Trophoblast cell (in vitro differentiated cells and primary cell): Measurements from ENCODE around the gene NRP2.

Experiments
- DNase-seq, 2 donors: peaks; one replicate each; pipeline ENCODE4 v3.0.0-alpha.2; 2016
- H2AFZ ChIP-seq: 2 replicates; pipeline ENCODE4 v1.6.1; 2013; ENCODE audit warnings: low read length, moderate library complexity, mild to moderate bottlenecking; ENCODE audit not compliant: insufficient read depth, poor library complexity
- H2AK5ac ChIP-seq: 2 replicates; pipeline ENCODE4 v1.6.1; 2013; ENCODE audit warnings: mild to moderate bottlenecking, low read length
- H2BK120ac ChIP-seq: 2 replicates; pipeline ENCODE4 v1.6.1; 2013; ENCODE audit warnings: low read length, mild to moderate bottlenecking, moderate library complexity; ENCODE audit not compliant: insufficient read depth, poor library complexity
- H2BK12ac ChIP-seq: 2 replicates; pipeline ENCODE4 v1.6.1; 2013; ENCODE audit warnings: mild to moderate bottlenecking, low read length, moderate library complexity
- H2BK5ac ChIP-seq: 2 replicates; pipeline ENCODE4 v1.6.1; 2013; ENCODE audit warnings: low read length, low read depth, moderate library complexity, mild to moderate bottlenecking; ENCODE audit not compliant: poor library complexity
- H3K14ac ChIP-seq: 2 replicates; pipeline ENCODE4 v1.6.1; 2013; ENCODE audit warnings: mild to moderate bottlenecking, low read length
- H3K18ac ChIP-seq: 2 replicates; pipeline ENCODE4 v1.6.1; 2013; ENCODE audit warnings: mild to moderate bottlenecking, low read length
- H3K23ac ChIP-seq: 2 replicates; pipeline ENCODE4 v1.6.1; 2013; ENCODE audit warnings: low read length
- H3K27ac ChIP-seq: 2 replicates; pipeline ENCODE4 v1.5.1; 2013; ENCODE audit warnings: low read depth, mild to moderate bottlenecking, inconsistent platforms, low read length, moderate library complexity
- H3K27me3 ChIP-seq: 2 replicates; pipeline ENCODE4 v1.6.1; 2013; ENCODE audit warnings: inconsistent platforms, mild to moderate bottlenecking, low read length, moderate library complexity; ENCODE audit not compliant: insufficient read depth
- H3K36me3 ChIP-seq, 2 experiments: 1 replicate in 1 of 2; 2 replicates in 1 of 2; pipeline ENCODE4 v1.6.1; 2013; ENCODE audit warnings: low read length in 2 of 2, mild to moderate bottlenecking in 2 of 2, moderate library complexity in 1 of 2; ENCODE audit not compliant: insufficient read depth in 2 of 2, control insufficient read depth in 1 of 2
- H3K4ac ChIP-seq: 2 replicates; pipeline ENCODE4 v1.6.1; 2013; ENCODE audit warnings: low read depth, mild to moderate bottlenecking, low read length, moderate library complexity
- H3K4me1 ChIP-seq, 2 experiments: 1 replicate in 1 of 2; 2 replicates in 1 of 2; pipeline ENCODE4 v1.6.1; 2013; ENCODE audit warnings: low read length in 2 of 2, mild to moderate bottlenecking in 2 of 2, moderate library complexity in 1 of 2; ENCODE audit not compliant: insufficient read depth in 2 of 2, control insufficient read depth in 1 of 2
- H3K4me2 ChIP-seq: 2 replicates; pipeline ENCODE4 v1.6.1; 2013; ENCODE audit warnings: inconsistent platforms, mild to moderate bottlenecking, low read length, moderate library complexity
- H3K4me3 ChIP-seq: 2 replicates; pipeline ENCODE4 v1.5.1; 2013; ENCODE audit warnings: mild to moderate bottlenecking, low read depth, low read length, inconsistent platforms
- H3K79me1 ChIP-seq: one replicate; pipeline ENCODE4 v1.6.1; 2013; ENCODE audit warnings: low read length
- H3K79me2 ChIP-seq: 2 replicates; pipeline ENCODE4 v1.6.1; 2013; ENCODE audit warnings: low read length, mild to moderate bottlenecking; ENCODE audit not compliant: control insufficient read depth, insufficient read depth, poor library complexity
- H3K9ac ChIP-seq: 2 replicates; pipeline ENCODE4 v1.6.1; 2013; ENCODE audit warnings: mild to moderate bottlenecking, low read length
- H3K9me3 ChIP-seq: 2 replicates; pipeline ENCODE4 v1.6.1; 2013; ENCODE audit warnings: low read depth, mild to moderate bottlenecking, control low read depth, inconsistent platforms, low read length; ENCODE audit not compliant: insufficient read depth
- H4K12ac ChIP-seq: 2 replicates; pipeline ENCODE4 v1.6.1; 2013; ENCODE audit warnings: low read depth, mild to moderate bottlenecking, low read length, moderate library complexity
- H4K8ac ChIP-seq: 2 replicates; pipeline ENCODE4 v1.6.1; 2013; ENCODE audit warnings: low read depth, mild to moderate bottlenecking, low read length, moderate library complexity
- H4K91ac ChIP-seq: one replicate; pipeline ENCODE4 v1.6.1; 2013; ENCODE audit warnings: low read depth, mild to moderate bottlenecking, low read length, moderate library complexity
- WGBS: extraction: QIAGEN DNeasy Blood & Tissue Kit; methylation state at CpG from one replicate; pipeline ENCODE4 v1.1.7; 2013; ENCODE audit warnings: missing lambda C conversion rate; ENCODE audit not compliant: insufficient read length, insufficient coverage; ENCODE audit errors: extremely low coverage; 5-methylcytosine and 5-hydroxymethylcytosine counted together

NRP2 gene

DNA sequence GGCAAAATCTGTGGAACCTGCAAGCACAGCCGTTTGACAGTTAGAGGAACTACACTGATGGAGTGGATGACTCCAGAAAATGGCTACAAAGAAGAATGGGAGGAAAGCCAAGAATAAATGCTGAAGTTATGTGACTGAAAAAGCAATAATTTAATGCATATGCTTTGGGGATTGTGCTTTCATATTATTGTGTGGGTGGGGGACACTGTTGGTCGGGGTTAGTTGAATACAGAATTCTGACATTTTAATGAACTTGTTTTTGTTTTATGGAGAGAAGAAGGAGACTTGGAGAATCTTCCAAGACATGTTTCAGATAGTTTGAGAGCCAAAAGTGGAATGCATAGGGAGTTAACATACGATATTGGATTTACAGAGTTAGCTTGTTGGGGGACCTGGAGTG, 68.5 kb downstream of the NRP2 start:
- DNase-seq = no peak
- Histone ChIP-seq H3K27ac (no peak overlapping the region), H3K4me3 (no peak overlapping the region), H4K12ac (no peak overlapping the region), H3K79me2 (no peaks in the 10 kb centered on the region), H3K4me2 (no peak overlapping the region), H3K18ac (no peak overlapping the region), H3K9ac (no peak overlapping the region), H2BK120ac (no peak overlapping the region), H2AFZ (no peak overlapping the region), H2BK5ac (no peak overlapping the region), H3K4ac (no peak overlapping the region), H4K8ac (no peak overlapping the region), H3K14ac (no peak overlapping the region), H3K23ac (no peak overlapping the region), H2AK5ac (no peak overlapping the region), H3K4me1 (peaks cover 7 to 8% of the 10 kb centered on the region in 2 experiments), H3K27me3 (no peaks in the 10 kb centered on the region), H2BK12ac (no peak overlapping the region), H3K9me3 (peaks cover 1% of the 10 kb centered on the region), H3K79me1 (no peaks in the 10 kb centered on the region), H3K36me3 (peaks cover 29 to 39% of the 10 kb centered on the region in 2 experiments), H4K91ac (no peak overlapping the region)
- no CpG with 5 or more reads among the region's 3 CpGs for WGBS

DNA sequence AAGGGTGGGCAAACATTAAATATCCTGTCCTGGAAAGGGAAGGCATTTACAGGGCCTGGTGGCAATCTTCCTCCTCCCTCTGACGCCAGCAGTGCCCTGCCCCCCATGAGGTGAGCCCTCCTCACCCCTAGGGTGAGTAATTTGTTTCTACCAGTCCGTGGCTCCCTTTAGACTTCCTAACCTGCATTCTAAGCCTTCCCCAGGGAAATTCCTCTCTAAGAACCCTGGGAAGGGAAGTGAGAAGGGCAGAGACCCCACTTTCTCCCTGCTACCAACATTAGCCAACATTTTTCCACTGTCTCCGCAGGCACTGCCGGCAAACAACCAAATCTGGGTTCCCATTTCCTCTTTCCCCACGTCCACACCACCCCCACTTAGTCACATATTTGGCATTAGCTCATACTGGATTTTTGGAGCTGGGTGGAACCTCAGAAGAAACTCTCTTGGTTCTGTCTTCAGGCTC, 69.3 kb downstream of the NRP2 start:
- H3K4me1 ChIP-seq = peaks cover 7 to 8% of the 10 kb centered on the region in 2 experiments
- H3K27ac ChIP-seq = no peak overlapping the region
- H4K8ac ChIP-seq = no peak overlapping the region
- no peak overlapping the region for H3K4me3 ChIP-seq
- no peak overlapping the region for H3K4ac ChIP-seq
- H3K4me2 ChIP-seq = no peak overlapping the region
- H2BK5ac ChIP-seq = no peak overlapping the region
- H3K23ac ChIP-seq = no peak overlapping the region
- H2AFZ ChIP-seq = no peak overlapping the region
- no peak overlapping the region for H2BK120ac ChIP-seq
- H3K36me3 ChIP-seq = peaks cover 26 to 36% of the 10 kb centered on the region in 2 experiments
- no peak overlapping the region for H3K14ac ChIP-seq
- no peak overlapping the region for H3K18ac ChIP-seq
- H2BK12ac ChIP-seq = no peak overlapping the region
- no peaks in the 10 kb centered on the region for H3K79me2 ChIP-seq
- no peak for DNase-seq
- no peak overlapping the region for H4K91ac ChIP-seq
- WGBS = no CpG with 5 or more reads among the region's 5 CpGs
- H3K79me1 ChIP-seq = no peaks in the 10 kb centered on the region
- H4K12ac ChIP-seq = no peak overlapping the region
- H3K9me3 ChIP-seq = no peaks in the 10 kb centered on the region
- H3K9ac ChIP-seq = no peak overlapping the region
- H2AK5ac ChIP-seq = no peak overlapping the region
- no peaks in the 10 kb centered on the region for H3K27me3 ChIP-seq

- H2BK120ac ChIP-seq = no peak overlapping the region
- H2AFZ ChIP-seq = no peak overlapping the region
- H3K27ac ChIP-seq = no peak overlapping the region
- H2BK12ac ChIP-seq = no peak overlapping the region
- no peak overlapping the region for H3K4me2 ChIP-seq
- no peak overlapping the region for H2AK5ac ChIP-seq
- H3K79me2 ChIP-seq = no peaks in the 10 kb centered on the region
- DNase-seq = no peak
- H3K4me1 ChIP-seq = peaks cover 7 to 8% of the 10 kb centered on the region in 2 experiments
- no peaks in the 10 kb centered on the region for H3K9me3 ChIP-seq
- WGBS = no CpG with 5 or more reads among the region's 4 CpGs
- H3K27me3 ChIP-seq = no peaks in the 10 kb centered on the region
- H3K36me3 ChIP-seq = peaks cover 24 to 30% of the 10 kb centered on the region in 2 experiments
- no peak overlapping the region for H3K4ac ChIP-seq
- H4K91ac ChIP-seq = no peak overlapping the region
- H2BK5ac ChIP-seq = no peak overlapping the region
- no peak overlapping the region for H3K23ac ChIP-seq
- no peak overlapping the region for H3K4me3 ChIP-seq
- no peaks in the 10 kb centered on the region for H3K79me1 ChIP-seq
- H3K18ac ChIP-seq = no peak overlapping the region
- H3K14ac ChIP-seq = no peak overlapping the region
- H3K9ac ChIP-seq = no peak overlapping the region
- H4K12ac ChIP-seq = no peak overlapping the region
- no peak overlapping the region for H4K8ac ChIP-seq
Observed at GRCh38 chr2:205752296-205752820, 70.1 kb downstream of the NRP2 start.

GRCh38 chr2:205752924-205753323, 70.6 kb downstream of the NRP2 start:
- H3K9me3 ChIP-seq = no peaks in the 10 kb centered on the region
- no peak overlapping the region for H3K4me2 ChIP-seq
- no peaks in the 10 kb centered on the region for H3K79me1 ChIP-seq
- no peak overlapping the region for H3K9ac ChIP-seq
- H3K79me2 ChIP-seq = no peaks in the 10 kb centered on the region
- H4K91ac ChIP-seq = no peak overlapping the region
- no peak overlapping the region for H3K4ac ChIP-seq
- no peak overlapping the region for H3K18ac ChIP-seq
- WGBS = no CpG with 5 or more reads among the region's 8 CpGs
- no peak overlapping the region for H2BK120ac ChIP-seq
- no peak overlapping the region for H3K14ac ChIP-seq
- H2AK5ac ChIP-seq = no peak overlapping the region
- H3K27ac ChIP-seq = no peak overlapping the region
- no peak overlapping the region for H2BK12ac ChIP-seq
- H3K4me1 ChIP-seq = peaks cover 7 to 10% of the 10 kb centered on the region in 2 experiments
- H3K36me3 ChIP-seq = peaks cover 24 to 28% of the 10 kb centered on the region in 2 experiments
- H2BK5ac ChIP-seq = no peak overlapping the region
- no peak overlapping the region for H4K8ac ChIP-seq
- no peak for DNase-seq
- H3K27me3 ChIP-seq = no peaks in the 10 kb centered on the region
- H2AFZ ChIP-seq = no peak overlapping the region
- H3K23ac ChIP-seq = no peak overlapping the region
- H3K4me3 ChIP-seq = no peak overlapping the region
- H4K12ac ChIP-seq = no peak overlapping the region
